COR-L47 (cell line): ENCODE measurements around the gene ECT2.
"Not testable (repeated sequence)": the region's sequence is repeated elsewhere in the genome, so short reads cannot be mapped to it uniquely, and the experiment has no call there.

Experiments
- DNase-seq: peaks from one replicate; lab custom pipeline; 2025; lab: John Stamatoyannopoulos, UW

The ECT2 gene

GRCh38 chr3:172735014-172735413, 15.5 kb upstream of the ECT2 start:
- no peak for DNase-seq

GRCh38 chr3:172739462-172739861, 11.1 kb upstream of the ECT2 start:
- DNase-seq, result no peak

GRCh38 chr3:172746475-172746874, 4.1 kb upstream of the ECT2 start:
- no peak for DNase-seq

GRCh38 chr3:172749230-172749965, 1.1 kb upstream of the ECT2 start:
- peak; percentile 80 for DNase-seq

GRCh38 chr3:172750069-172750367, 508 bp upstream of the ECT2 start:
- DNase-seq, result peak; percentile 36

GRCh38 chr3:172751175-172751704, 714 bp downstream of the ECT2 start:
- peak; percentile 25 for DNase-seq

GRCh38 chr3:172752651-172753050, 2.1 kb downstream of the ECT2 start:
- no peak for DNase-seq

GRCh38 chr3:172753125-172753524, 2.6 kb downstream of the ECT2 start:
- DNase-seq, result no peak

GRCh38 chr3:172760416-172760815, 9.9 kb downstream of the ECT2 start:
- not testable (repeated sequence) for DNase-seq

- no peak for DNase-seq
These were observed 15.7 kb downstream of the ECT2 start for GRCh38 chr3:172766241-172766640.

GRCh38 chr3:172766718-172767405, 16.3 kb downstream of the ECT2 start:
- DNase-seq, result no peak

- DNase-seq, result no peak
These were observed 19.9 kb downstream of the ECT2 start for GRCh38 chr3:172770382-172770781.

- no peak for DNase-seq
These were observed 21.1 kb downstream of the ECT2 start for GRCh38 chr3:172771672-172772071.

- no peak for DNase-seq
These were observed 25.7 kb downstream of the ECT2 start for GRCh38 chr3:172776049-172776717.

GRCh38 chr3:172777901-172778300, 27.4 kb downstream of the ECT2 start:
- DNase-seq, result no peak

GRCh38 chr3:172782235-172782634, 31.7 kb downstream of the ECT2 start:
- peak; percentile 52 for DNase-seq

- DNase-seq, result no peak
These were observed 35.5 kb downstream of the ECT2 start for GRCh38 chr3:172786036-172786435.

- DNase-seq, result no peak
These were observed 36.5 kb downstream of the ECT2 start for GRCh38 chr3:172787019-172787418.

- no peak for DNase-seq
These were observed 37.2 kb downstream of the ECT2 start for GRCh38 chr3:172787746-172788145.

GRCh38 chr3:172799246-172799645, 48.7 kb downstream of the ECT2 start:
- DNase-seq, result no peak

GRCh38 chr3:172800156-172800555, 49.6 kb downstream of the ECT2 start:
- DNase-seq, result no peak

GRCh38 chr3:172803489-172803888, 53.0 kb downstream of the ECT2 start:
- no peak for DNase-seq

GRCh38 chr3:172804323-172804722, 53.8 kb downstream of the ECT2 start:
- no peak for DNase-seq
